SK-N-SH (cell line): ENCODE measurements around the gene TNPO2. TPM values are rescaled to one million over a fixed set of nuclear protein-coding genes. Genes with fewer than 3 reads are reported as not detected.
A peak's percentile ranks its signal among the peaks of the same experiment; 100 is the strongest.

Source experiments
- CTCF ChIA-PET: fragments of 300-600, 350-600 bp; formaldehyde crosslinking; extraction: SDS; loops from one replicate; lab custom pipeline; 2021; lab: Yijun Ruan, JAX
- POLR2A ChIA-PET: fragments of 350-600 bp; sonication (Branson Sonifier 250); formaldehyde crosslinking; extraction: SDS; loops from one replicate; lab custom pipeline; 2020; ENCODE audit warnings: antibody characterized with exemption, inconsistent platforms; lab: Yijun Ruan, JAX
- DNase-seq: peaks from one replicate; pipeline ENCODE4 v3.0.0; 2012
- H2AFZ ChIP-seq: fragments of 200-600 bp; sonication (generic); 2 replicates; pipeline ENCODE4 v1.8.1; 2016; ENCODE audit warnings: antibody characterized with exemption, mild to moderate bottlenecking, low read depth
- H3F3A ChIP-seq: fragments of 200-600 bp; sonication (generic); replicated peaks from 2 replicates; pipeline ENCODE3; 2016; ENCODE audit warnings: antibody characterized with exemption, mild to moderate bottlenecking; ENCODE audit not compliant: insufficient read depth
- H3K27ac ChIP-seq, 2 experiments: fragments of 200-500 bp in 1 of 2; fragments of 200-600 bp in 1 of 2; sonication (Bioruptor generic) in 1 of 2; sonication (generic), shearing (Covaris generic) in 1 of 2; 2 replicates each; pipeline versions ENCODE4 v1.5.1 to v1.6.1; 2014 to 2016; ENCODE audit warnings: low read depth in 2 of 2, inconsistent platforms in 1 of 2, low read length in 1 of 2, mild to moderate bottlenecking in 1 of 2, mixed read lengths in 1 of 2
- H3K27me3 ChIP-seq: fragments of 200-600 bp; sonication (generic), shearing (Covaris generic); 2 replicates; pipeline ENCODE4 v1.6.1; 2016; ENCODE audit warnings: mixed run types; ENCODE audit not compliant: insufficient read depth
- H3K36me3 ChIP-seq, 2 experiments: fragments of 200-500 bp in 1 of 2; fragments of 200-600 bp in 1 of 2; sonication (Bioruptor generic) in 1 of 2; sonication (generic) in 1 of 2; replicated peaks in 1 of 2; 2 replicates each; pipeline versions ENCODE3 to v1.5.1; 2014 to 2016; ENCODE audit warnings: low read length in 1 of 2, mild to moderate bottlenecking in 1 of 2; ENCODE audit not compliant: insufficient read depth in 2 of 2, control insufficient read depth in 1 of 2
- H3K4me1 ChIP-seq, 2 experiments: fragments of 200-500 bp in 1 of 2; fragments of 200-600 bp in 1 of 2; sonication (Bioruptor generic) in 1 of 2; sonication (generic), shearing (Covaris generic) in 1 of 2; 2 replicates each; pipeline versions ENCODE4 v1.5.1 to v1.6.1; 2014 to 2016; ENCODE audit warnings: low read depth in 1 of 2, low read length in 1 of 2, mixed run types in 1 of 2; ENCODE audit not compliant: insufficient read depth in 2 of 2, control insufficient read depth in 1 of 2
- H3K4me2 ChIP-seq: fragments of 200-600 bp; sonication (generic), shearing (Covaris generic); 2 replicates; pipeline ENCODE4 v1.6.1; 2017; ENCODE audit warnings: mixed run types
- H3K4me3 ChIP-seq, 2 experiments: fragments of 200-500 bp in 1 of 2; fragments of 200-600 bp in 1 of 2; sonication (Bioruptor generic) in 1 of 2; sonication (generic), shearing (Covaris generic) in 1 of 2; 2 replicates each; pipeline versions ENCODE4 v1.5.1 to v1.8.1; 2014 to 2016; ENCODE audit warnings: low read depth in 2 of 2, inconsistent platforms in 1 of 2, low read length in 1 of 2, mild to moderate bottlenecking in 1 of 2, mixed read lengths in 1 of 2, moderate library complexity in 1 of 2
- H3K79me2 ChIP-seq: fragments of 200-600 bp; sonication (generic); 2 replicates; pipeline ENCODE4 v1.8.1; 2017; ENCODE audit warnings: mild to moderate bottlenecking; ENCODE audit not compliant: insufficient read depth
- H3K9ac ChIP-seq: fragments of 200-600 bp; sonication (generic); 2 replicates; pipeline ENCODE4 v1.6.1; 2017; ENCODE audit warnings: mixed run types
- H3K9me2 ChIP-seq: fragments of 200-600 bp; sonication (generic); 2 replicates; pipeline ENCODE4 v1.6.1; 2017; ENCODE audit warnings: mixed run types
- H3K9me3 ChIP-seq: fragments of 200-600 bp; sonication (generic); 2 replicates; pipeline ENCODE4 v1.6.1; 2017; ENCODE audit warnings: mixed run types, mild to moderate bottlenecking, moderate library complexity
- H4K20me1 ChIP-seq: fragments of 200-600 bp; sonication (generic); 2 replicates; pipeline ENCODE4 v1.6.1; 2017; ENCODE audit warnings: mild to moderate bottlenecking, mixed run types; ENCODE audit not compliant: insufficient read depth
- ELF1 ChIP-seq: IDR thresholded peaks from 2 replicates; pipeline ENCODE4 v1.4.0; 2012
- EP300 ChIP-seq, 2 experiments: IDR thresholded peaks; 2 replicates each; pipeline versions ENCODE4 v1.4.0 to v1.6.1; 2012; ENCODE audit warnings: borderline replicate concordance in 1 of 2, low read depth in 1 of 2, low read length in 1 of 2
- JUND ChIP-seq: IDR thresholded peaks from 2 replicates; pipeline ENCODE4 v1.4.0; 2012
- MXI1 ChIP-seq: IDR thresholded peaks from 2 replicates; pipeline ENCODE4 v1.6.1; 2012; ENCODE audit warnings: mild to moderate bottlenecking, low read depth, low read length, improper control_type of control experiment
- NRF1 ChIP-seq: IDR thresholded peaks from 2 replicates; pipeline ENCODE4 v1.6.1; 2012; ENCODE audit warnings: low read depth, mild to moderate bottlenecking, low read length
- POLR2AphosphoS5 ChIP-seq: IDR thresholded peaks from 2 replicates; pipeline ENCODE4 v1.6.1; 2012; ENCODE audit warnings: low read depth, low read length
- RFX5 ChIP-seq: IDR thresholded peaks from 2 replicates; pipeline ENCODE4 v1.6.1; 2012; ENCODE audit warnings: mild to moderate bottlenecking, improper control_type of control experiment, low read length
- RXRA ChIP-seq: IDR thresholded peaks from 2 replicates; pipeline ENCODE4 v1.4.0; 2012; ENCODE audit warnings: low read depth, mild to moderate bottlenecking, borderline replicate concordance
- TCF12 ChIP-seq: IDR thresholded peaks from 2 replicates; pipeline ENCODE4 v1.4.0; 2012
- WGBS: methylation state at CpG from one replicate; pipeline ENCODE4 v1.1.6; 2017; ENCODE audit warnings: low lambda C conversion rate; 5-methylcytosine and 5-hydroxymethylcytosine counted together
- polyA plus RNA-seq, 3 experiments: library from polyadenylated mRNA; depleted of rRNA; stranded (reverse); fragments of >200 nt; gene quantifications; 2 replicates each; pipeline ENCODE4 v1.2.3, GENCODE V29; 2012
- TF ChIP-seq, protein P1 (sequence below): IDR thresholded peaks from 2 replicates; pipeline ENCODE4; 2012
- TF ChIP-seq, protein P2 (sequence below): fragments of 200-600 bp; sonication (generic); IDR thresholded peaks from 2 replicates; pipeline ENCODE4 v1.6.1; 2017; ENCODE audit warnings: antibody characterized with exemption, mild to moderate bottlenecking, moderate library complexity

The TNPO2 gene
- polyA plus RNA-seq, 1 of the 3 experiments (the other 2 are of a cell fraction): 82.4 TPM

- peaks cover 45 to 61% of the 10 kb centered on the region in 2 experiments for H3K36me3 ChIP-seq
- H3K27me3 ChIP-seq: no peaks in the 10 kb centered on the region
- H3K27ac ChIP-seq: no peak overlapping the region
- WGBS: 95% methylated on average over 3 of the region's 13 CpGs
- peaks cover 4% of the 10 kb centered on the region; the same call in 1 of the 2 replicates for H3K79me2 ChIP-seq
- no peaks in the 10 kb centered on the region for H3K9me3 ChIP-seq
- no peak overlapping the region for H3K4me3 ChIP-seq
- H3K9me2 ChIP-seq: no peaks in the 10 kb centered on the region
- no peak for TF ChIP-seq TCF12
- 0 out of 2 replicates have a peak, but pooled peaks have one; percentile 7 for TF ChIP-seq POLR2AphosphoS5
- H4K20me1 ChIP-seq: no peaks in the 10 kb centered on the region
- ChIA-PET POLR2A (no interaction called here), CTCF (interaction anchor here (1.4 to 1.6 kb wide), 3 partner anchors 20 to 90 kb away, joined by 4 read pairs; no protein-coding TSS in a partner anchor)
- H3F3A ChIP-seq: peaks cover 15% of the 10 kb centered on the region
- no peaks in the 10 kb centered on the region for H3K4me1 ChIP-seq
- H3K4me2 ChIP-seq: no peak overlapping the region
- H2AFZ ChIP-seq: no peak overlapping the region
- no peak overlapping the region for H3K9ac ChIP-seq
- no peak for DNase-seq
Observed at GRCh38 chr19:12706332-12706718, 17.4 kb downstream of the TNPO2 start.

DNA sequence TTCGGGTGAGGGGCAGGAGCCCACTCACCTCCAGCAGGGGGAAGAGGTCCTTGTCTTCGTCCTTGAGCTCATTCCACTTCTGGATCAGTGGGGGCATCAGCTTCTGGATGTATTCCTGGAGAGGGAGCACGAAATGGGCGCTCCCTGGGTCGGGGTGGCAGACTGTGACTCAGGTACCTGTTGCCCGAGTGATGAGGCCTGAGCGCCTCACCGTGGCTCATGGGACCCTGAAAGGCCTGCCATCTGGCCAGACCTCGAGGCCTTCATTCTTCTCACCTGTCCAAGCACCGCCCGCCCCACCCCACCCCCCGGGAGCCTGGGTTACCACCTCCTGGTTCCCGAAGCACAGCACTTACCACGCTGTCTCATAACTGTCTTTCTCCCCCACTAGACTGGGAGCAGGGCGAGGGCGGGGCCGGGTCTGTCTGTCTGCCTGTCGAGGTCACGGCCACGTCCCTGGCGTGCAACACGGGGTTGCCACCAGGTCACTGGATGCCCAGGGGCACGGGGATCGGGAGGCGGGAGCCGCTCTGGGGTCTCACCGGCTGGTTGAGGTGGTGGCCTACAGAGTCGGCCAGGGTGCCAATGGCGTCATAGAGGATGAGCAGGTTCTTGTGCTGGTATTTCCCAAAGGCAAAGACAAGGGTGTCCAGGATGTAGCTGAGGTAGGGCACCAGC lies 17.9 kb downstream of the TNPO2 start:
- no peaks in the 10 kb centered on the region for H3K9me3 ChIP-seq
- TF ChIP-seq NRF1 (no peak), EP300 (IDR thresholded peaks at IDR 0.05; ENCODE audit: borderline replicate concordance in 1 of 2, low read depth in 1 of 2, low read length in 1 of 2) (no peak), RFX5 (no peak), RXRA (no peak)
- TF ChIP-seq, protein P1, sequence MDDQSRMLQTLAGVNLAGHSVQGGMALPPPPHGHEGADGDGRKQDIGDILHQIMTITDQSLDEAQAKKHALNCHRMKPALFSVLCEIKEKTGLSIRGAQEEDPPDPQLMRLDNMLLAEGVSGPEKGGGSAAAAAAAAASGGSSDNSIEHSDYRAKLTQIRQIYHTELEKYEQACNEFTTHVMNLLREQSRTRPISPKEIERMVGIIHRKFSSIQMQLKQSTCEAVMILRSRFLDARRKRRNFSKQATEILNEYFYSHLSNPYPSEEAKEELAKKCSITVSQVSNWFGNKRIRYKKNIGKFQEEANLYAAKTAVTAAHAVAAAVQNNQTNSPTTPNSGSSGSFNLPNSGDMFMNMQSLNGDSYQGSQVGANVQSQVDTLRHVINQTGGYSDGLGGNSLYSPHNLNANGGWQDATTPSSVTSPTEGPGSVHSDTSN: no peak
- peaks cover 4% of the 10 kb centered on the region; the same call in 1 of the 2 replicates for H3K79me2 ChIP-seq
- no peak overlapping the region for H3K4me3 ChIP-seq
- no peak overlapping the region for H2AFZ ChIP-seq
- WGBS: 93% methylated on average over 17 of the region's 29 CpGs
- peaks cover 15% of the 10 kb centered on the region for H3F3A ChIP-seq
- ChIA-PET CTCF (interaction anchor here (1.2 to 1.6 kb wide), 4 partner anchors 20 to 90 kb away, joined by 4 read pairs; no protein-coding TSS in a partner anchor), POLR2A (no interaction called here)
- peaks cover 45 to 64% of the 10 kb centered on the region in 2 experiments for H3K36me3 ChIP-seq
- H3K27me3 ChIP-seq: no peaks in the 10 kb centered on the region
- H3K4me2 ChIP-seq: no peak overlapping the region
- DNase-seq: no peak
- H3K27ac ChIP-seq: no peak overlapping the region
- no peaks in the 10 kb centered on the region for H4K20me1 ChIP-seq
- no peaks in the 10 kb centered on the region for H3K9me2 ChIP-seq
- H3K4me1 ChIP-seq: no peaks in the 10 kb centered on the region
- no peak overlapping the region for H3K9ac ChIP-seq

GRCh38 chr19:12705169-12705568 lies 18.6 kb downstream of the TNPO2 start:
- H2AFZ ChIP-seq: no peak overlapping the region
- no peak overlapping the region for H3K4me3 ChIP-seq
- H3K4me2 ChIP-seq: no peak overlapping the region
- H3K36me3 ChIP-seq: peaks cover 41 to 63% of the 10 kb centered on the region in 2 experiments
- H3K27me3 ChIP-seq: no peaks in the 10 kb centered on the region
- H3K79me2 ChIP-seq: peaks cover 3% of the 10 kb centered on the region; the same call in 1 of the 2 replicates
- ChIA-PET CTCF (interaction anchor here (1.2 kb wide), 1 partner anchor 28 kb away, joined by 4 read pairs; no protein-coding TSS in a partner anchor), POLR2A (no interaction called here)
- H3K27ac ChIP-seq: no peak overlapping the region
- no peaks in the 10 kb centered on the region for H3K9me3 ChIP-seq
- no peaks in the 10 kb centered on the region for H3K4me1 ChIP-seq
- no peaks in the 10 kb centered on the region for H3K9me2 ChIP-seq
- WGBS: 95% methylated on average over 3 of the region's 13 CpGs
- TF ChIP-seq MXI1: no peak
- no peak for TF ChIP-seq POLR2AphosphoS5
- TF ChIP-seq, protein P2, sequence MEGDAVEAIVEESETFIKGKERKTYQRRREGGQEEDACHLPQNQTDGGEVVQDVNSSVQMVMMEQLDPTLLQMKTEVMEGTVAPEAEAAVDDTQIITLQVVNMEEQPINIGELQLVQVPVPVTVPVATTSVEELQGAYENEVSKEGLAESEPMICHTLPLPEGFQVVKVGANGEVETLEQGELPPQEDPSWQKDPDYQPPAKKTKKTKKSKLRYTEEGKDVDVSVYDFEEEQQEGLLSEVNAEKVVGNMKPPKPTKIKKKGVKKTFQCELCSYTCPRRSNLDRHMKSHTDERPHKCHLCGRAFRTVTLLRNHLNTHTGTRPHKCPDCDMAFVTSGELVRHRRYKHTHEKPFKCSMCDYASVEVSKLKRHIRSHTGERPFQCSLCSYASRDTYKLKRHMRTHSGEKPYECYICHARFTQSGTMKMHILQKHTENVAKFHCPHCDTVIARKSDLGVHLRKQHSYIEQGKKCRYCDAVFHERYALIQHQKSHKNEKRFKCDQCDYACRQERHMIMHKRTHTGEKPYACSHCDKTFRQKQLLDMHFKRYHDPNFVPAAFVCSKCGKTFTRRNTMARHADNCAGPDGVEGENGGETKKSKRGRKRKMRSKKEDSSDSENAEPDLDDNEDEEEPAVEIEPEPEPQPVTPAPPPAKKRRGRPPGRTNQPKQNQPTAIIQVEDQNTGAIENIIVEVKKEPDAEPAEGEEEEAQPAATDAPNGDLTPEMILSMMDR: no peak
- no peak for TF ChIP-seq JUND
- no peak for TF ChIP-seq ELF1
- DNase-seq: no peak
- H3K9ac ChIP-seq: no peak overlapping the region
- H3F3A ChIP-seq: peaks cover 16% of the 10 kb centered on the region
- no peaks in the 10 kb centered on the region for H4K20me1 ChIP-seq
